ENCODE results near the gene ANO1.

Gene ANO1

GRCh38 chr11:70117567-70118145, 39.5 kb downstream of the ANO1 start:
- no peak for DNase-seq

- no peak for DNase-seq
Measured at GRCh38 chr11:70118642-70119041, 40.5 kb downstream of the ANO1 start.

GRCh38 chr11:70119502-70119901, 41.4 kb downstream of the ANO1 start:
- no peak for DNase-seq

- DNase-seq: no peak
Measured at GRCh38 chr11:70120674-70121073, 42.6 kb downstream of the ANO1 start.

GRCh38 chr11:70122490-70123198, 44.5 kb downstream of the ANO1 start:
- DNase-seq: no peak

GRCh38 chr11:70123711-70124110, 45.6 kb downstream of the ANO1 start:
- no peak for DNase-seq

- no peak for DNase-seq
Measured at GRCh38 chr11:70124321-70125000, 46.3 kb downstream of the ANO1 start.

GRCh38 chr11:70126494-70126893, 48.4 kb downstream of the ANO1 start:
- DNase-seq: no peak

- DNase-seq: no peak
Measured at GRCh38 chr11:70127653-70128434, 49.7 kb downstream of the ANO1 start.

GRCh38 chr11:70128435-70128906, 50.4 kb downstream of the ANO1 start:
- no peak for DNase-seq

- DNase-seq: no peak
Measured at GRCh38 chr11:70129051-70129592, 51.0 kb downstream of the ANO1 start.

DNA sequence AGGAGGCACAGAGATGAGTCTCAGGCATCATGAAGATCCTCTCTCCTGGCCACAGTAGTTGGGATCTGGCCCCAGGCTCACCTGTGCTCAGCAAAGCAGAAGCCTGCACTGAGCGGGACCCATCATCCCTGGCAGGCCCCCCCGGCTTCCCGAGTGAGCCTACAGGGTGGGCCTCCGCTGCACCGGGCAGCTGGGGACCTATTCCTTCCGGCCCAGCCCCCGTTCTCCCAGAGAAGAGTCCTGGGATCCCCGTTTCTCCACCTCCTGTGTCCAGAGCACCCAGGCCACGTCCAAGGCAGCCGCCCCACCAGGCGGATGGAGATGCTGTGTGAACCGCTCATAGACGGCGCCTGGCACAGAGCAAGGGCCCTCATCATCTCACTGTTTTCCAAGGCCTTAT, 52.5 kb downstream of the ANO1 start:
- DNase-seq: no peak

- no peak for DNase-seq
Measured at GRCh38 chr11:70131606-70132190, 53.6 kb downstream of the ANO1 start.

GRCh38 chr11:70132641-70133040, 54.5 kb downstream of the ANO1 start:
- no peak for DNase-seq

DNA sequence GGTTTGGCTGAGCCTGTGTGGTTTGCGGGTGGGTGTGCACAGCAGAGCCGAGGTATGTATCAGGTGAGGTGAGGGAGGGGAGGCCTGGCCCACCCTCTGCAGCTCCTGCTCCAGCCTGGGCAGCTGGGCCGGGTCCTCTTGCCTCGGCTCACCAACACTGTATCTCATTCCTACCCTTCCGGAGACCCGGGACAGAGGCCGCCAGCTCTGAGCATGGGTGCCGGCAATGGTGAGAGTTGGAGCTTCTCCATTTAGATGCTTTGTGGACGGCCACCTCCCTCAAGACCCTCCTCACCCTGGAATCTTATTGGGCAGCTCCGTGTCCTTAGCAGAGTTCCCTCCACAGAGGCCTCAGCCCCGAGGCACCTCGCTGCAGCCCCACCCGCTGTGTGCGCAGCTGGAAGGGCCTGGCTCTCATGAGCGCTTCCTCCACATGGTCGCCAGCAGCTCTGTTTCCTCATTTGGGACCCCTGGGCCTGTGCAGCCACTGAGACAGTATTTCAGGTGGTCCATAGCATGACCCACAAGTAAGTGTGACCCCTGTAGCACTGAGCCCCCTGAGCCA, 55.7 kb downstream of the ANO1 start:
- no peak for DNase-seq

DNA sequence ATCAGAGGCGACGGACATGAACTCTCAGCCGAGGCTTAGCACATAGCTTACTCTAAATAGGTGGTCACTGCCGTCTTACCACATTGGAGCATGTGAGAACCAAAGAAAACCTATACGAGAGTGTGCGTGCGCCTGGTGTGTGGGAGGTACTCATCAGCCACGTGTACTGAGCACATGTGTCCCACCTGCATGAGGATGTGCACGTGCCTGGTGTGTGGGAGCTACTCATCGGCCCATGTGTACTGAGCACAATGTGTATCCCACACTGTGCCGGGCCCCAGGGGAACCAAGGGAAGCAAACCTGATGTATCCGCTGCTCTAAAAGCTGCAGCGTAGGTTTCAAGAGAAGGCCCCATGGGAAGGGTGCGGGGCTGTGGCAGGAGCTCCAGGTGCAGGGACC, 56.4 kb downstream of the ANO1 start:
- DNase-seq: no peak

- no peak for DNase-seq
Measured at GRCh38 chr11:70135142-70135541, 57.0 kb downstream of the ANO1 start.

- DNase-seq: no peak
Measured at GRCh38 chr11:70135625-70136059, 57.5 kb downstream of the ANO1 start.

GRCh38 chr11:70137383-70137782, 59.3 kb downstream of the ANO1 start:
- no peak for DNase-seq

GRCh38 chr11:70138403-70138802, 60.3 kb downstream of the ANO1 start:
- DNase-seq: no peak

- no peak for DNase-seq
Measured at GRCh38 chr11:70139785-70140410, 61.8 kb downstream of the ANO1 start.
